NCI-H1092 treated with DMSO at 0.1 percent for 48 hours (cell line): Measurements from ENCODE around the gene GPR171.
"Not testable (repeated sequence)": the region's sequence is repeated elsewhere in the genome, so short reads cannot be mapped to it uniquely, and the experiment has no call there.

Experiments
- DNase-seq: peaks from one replicate; lab custom pipeline; 2025; lab: John Stamatoyannopoulos, UW

The GPR171 gene

DNA sequence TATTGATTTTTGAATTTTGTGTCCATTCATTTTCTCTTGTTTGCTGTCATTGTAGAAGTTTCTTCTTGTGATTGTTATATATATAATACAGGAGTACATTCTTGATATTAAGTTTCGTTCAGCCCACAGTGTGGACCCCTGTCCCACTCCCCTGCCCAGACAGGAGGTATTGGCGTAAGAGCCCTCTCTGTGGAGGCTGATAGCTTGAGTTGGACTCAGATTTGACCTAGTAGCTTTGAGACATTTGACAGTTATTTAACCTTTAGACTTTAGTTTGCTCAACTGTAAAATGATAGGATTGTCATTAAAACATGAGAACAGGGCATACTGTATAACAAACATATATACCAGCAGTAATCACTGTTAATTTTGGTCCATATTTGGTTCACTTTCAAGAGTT lies 27.1 kb downstream of the GPR171 start:
- DNase-seq, result no peak

DNA sequence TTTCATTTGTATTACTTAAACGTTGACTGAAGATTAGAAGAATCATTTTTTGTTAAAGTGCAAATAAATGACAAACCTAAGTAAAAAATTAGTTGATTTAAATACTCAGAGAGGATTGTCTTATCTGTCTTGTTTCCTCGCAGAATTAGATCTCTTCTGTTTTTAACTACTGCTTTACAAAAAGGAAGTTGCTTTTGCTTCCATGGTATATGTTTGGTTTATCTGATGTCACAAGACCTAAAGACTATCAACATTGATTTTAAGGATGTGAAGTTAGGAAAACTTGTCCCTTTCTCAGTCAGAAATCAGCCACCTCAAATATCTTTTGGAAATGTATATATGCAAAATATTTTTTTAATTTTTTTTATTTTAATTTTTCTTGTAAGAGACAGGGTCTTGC lies 28.7 kb downstream of the GPR171 start:
- no peak for DNase-seq

GRCh38 chr3:151171145-151171757 lies 31.8 kb downstream of the GPR171 start:
- no peak for DNase-seq

GRCh38 chr3:151169948-151170679 lies 32.9 kb downstream of the GPR171 start:
- not testable (repeated sequence) for DNase-seq

- no peak for DNase-seq
Measured at GRCh38 chr3:151169262-151169947, 33.6 kb downstream of the GPR171 start.

DNA sequence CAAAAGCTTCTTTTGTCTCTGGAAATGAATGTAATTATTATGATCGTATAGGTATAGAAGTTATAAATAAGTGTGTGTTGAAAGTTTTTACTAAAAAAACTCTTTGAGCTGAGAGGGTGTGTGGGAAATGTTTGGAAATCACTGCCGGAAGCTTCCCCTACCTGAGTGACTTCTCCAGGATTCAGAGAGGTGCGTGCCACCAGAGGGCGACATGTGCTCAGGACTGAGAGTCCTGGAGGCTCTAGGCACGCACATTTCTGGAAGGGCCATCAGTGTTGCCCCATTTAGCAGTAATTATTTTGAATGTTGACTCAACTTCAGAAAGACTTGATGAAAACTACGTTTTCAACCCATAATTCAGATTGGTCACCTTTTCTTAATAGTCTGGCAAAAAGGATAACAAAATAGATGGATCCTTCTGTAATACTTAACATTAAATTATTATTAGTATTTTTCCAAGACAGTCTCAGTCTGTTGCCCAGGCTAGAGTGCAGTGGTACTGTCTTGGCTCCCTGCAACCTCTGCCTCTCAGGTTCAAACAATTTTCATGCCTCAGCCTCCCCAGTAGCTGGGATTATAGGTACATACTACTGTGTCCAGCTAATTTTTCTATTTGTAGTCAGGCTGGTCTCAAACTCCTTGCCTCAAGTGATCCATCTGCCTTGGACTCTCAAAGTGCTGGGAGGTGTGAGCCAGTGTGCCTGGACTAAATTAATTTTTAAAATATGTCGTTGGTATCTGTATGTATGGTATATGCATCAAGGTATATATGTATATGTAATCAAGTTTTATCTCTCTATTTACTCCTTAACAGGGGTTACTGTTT lies 34.5 kb downstream of the GPR171 start:
- DNase-seq, result peak; percentile 30

- no peak for DNase-seq
Measured at GRCh38 chr3:151166161-151166560, 36.9 kb downstream of the GPR171 start.

GRCh38 chr3:151165226-151165625 lies 37.8 kb downstream of the GPR171 start:
- DNase-seq, result no peak

GRCh38 chr3:151159806-151160205 lies 43.2 kb downstream of the GPR171 start:
- DNase-seq, result no peak

DNA sequence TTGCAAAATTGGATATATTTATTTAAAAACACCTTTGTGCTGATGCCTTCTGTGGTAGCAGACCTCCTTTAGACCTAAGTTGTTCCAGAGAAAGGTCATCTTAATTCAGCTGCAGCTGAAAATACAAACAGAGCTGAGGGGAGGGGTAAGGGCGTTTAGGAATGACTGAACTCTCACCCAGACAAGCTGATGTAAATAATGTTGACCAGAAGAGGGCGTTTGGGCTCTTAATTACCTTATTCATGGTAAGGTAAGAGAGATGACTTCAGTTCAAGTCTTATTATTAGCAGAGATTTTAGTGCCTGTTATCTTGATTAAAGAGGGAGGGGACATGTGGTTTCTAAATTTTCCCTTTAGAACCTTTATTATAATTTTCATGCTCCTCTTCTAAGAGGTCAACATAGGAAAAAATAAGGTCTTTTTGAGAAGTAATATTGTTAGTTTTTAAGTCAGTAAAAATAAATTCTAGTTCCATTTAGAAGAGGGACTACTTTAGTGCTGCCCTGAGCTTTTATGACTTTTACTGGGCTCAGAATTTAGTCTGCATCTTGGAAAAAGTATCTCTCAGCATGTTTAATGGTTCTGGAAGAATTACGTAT lies 46.3 kb downstream of the GPR171 start:
- DNase-seq, result peak; percentile 39

DNA sequence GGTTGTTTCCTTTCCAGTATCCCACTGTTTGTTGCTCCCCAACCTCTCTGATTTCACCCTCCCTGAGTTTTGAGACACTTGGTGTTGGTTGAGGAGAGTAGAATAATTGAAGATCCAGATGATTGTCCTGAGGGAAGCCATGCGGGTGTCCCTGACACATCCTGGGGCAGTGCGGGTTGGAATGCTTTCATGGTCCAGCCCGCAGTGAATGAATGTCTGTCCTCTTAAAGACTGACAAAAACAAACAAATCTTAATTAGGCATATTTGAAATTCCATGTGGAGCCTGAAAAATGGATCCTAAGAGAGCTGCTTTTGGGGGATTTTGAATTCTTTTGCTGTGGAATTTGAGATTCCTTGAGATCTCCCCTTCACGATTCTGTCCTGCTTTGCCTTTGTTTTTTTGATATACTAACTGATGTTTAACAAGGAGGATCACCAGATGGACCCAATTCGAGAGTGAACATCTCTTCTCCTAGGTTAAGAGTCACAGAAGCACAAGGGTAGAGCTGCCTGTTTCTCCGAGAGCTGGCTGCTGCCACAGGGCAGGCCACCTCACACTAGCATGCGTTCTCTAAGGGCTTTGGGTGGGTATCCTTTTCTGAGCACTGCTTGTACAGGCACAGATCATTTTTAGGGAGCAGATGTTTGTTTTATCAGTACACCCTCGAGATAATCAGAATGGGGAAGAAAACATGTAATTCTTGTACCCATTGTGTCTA lies 47.4 kb downstream of the GPR171 start:
- no peak for DNase-seq

DNA sequence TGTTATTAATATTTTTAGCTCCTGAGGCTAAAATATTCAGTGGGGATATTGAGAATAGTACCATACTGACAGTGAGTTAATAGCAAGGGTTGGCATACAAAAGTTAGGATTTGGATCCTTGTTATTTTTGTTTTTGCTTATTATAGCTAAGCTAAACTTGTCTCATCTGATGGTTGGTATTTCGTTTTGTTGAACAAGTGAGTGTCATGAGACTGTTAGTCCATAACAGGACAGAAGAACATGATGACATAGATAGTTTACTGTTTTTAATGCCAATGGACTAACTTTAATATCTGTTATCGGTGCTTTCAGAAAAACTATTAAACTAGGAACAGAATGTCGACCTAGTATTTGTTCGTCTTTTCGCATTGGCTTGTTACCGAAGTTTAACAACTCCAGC lies 48.5 kb downstream of the GPR171 start:
- no peak for DNase-seq

- no peak for DNase-seq
Measured at GRCh38 chr3:151152455-151153079, 50.4 kb downstream of the GPR171 start.
